GM19035 (cell line): Measurements from ENCODE around the gene MRPL55.
A peak's percentile ranks its signal among the peaks of the same experiment; 100 is the strongest.

Experiments used
- ATAC-seq: cut with Tn5 transposase; IDR thresholded peaks from one replicate; pipeline ENCODE4 v1.9.1; 2021; ENCODE audit not compliant: unreplicated experiment

Gene MRPL55

DNA sequence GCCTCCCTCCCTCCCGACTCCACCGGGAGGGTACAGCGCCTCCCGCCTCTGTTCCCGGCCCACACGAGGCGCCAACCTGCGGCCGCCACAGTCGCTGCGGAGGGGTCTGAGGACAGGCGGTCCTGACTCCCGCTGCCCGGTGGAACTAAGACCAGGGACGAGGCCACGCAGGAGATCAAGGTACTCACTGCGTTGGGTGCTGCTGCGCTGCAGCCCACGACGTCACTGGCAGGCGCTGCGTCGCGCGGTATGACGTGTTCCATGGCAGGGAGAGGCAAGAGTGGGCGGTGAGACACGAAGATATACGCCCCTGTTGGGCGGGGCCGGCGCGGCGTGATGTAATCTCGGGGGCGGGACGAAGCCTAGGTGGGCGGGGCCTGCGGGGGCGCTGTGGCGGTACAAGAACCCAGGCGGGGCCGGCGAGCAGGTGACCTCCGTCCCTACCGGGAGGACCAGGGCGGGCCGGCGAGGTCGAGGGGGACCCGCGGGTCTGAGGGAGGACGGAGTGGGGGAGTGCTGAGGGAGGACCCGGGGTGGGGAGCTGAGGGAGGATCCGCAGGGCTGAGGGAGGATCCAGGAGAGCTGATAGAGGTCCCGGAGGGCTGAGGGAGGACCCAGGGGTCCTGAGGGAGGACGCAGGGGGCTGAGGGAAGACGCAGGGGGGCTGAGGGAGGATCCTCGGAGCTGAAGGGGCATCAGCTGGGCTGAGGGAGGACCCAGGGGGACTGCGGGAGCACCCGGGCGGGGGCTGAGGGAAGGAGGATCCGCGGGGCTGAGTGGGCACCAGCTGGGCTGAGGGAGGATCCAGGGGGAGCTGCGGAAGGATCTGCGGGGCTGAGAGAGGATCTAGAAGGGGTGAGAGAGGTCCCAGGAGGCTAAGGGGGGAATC is at the start of gene MRPL55:
Gene MRPL55, minus strand, starts transcription at position 227 of the 889 bp plus-strand sequence. CDS start 1,039 bp downstream, outside the sequence.
- ATAC-seq = peak; percentile 94

- no peak for ATAC-seq
Observed at GRCh38 chr1:228158151-228159007, 49.3 kb upstream of the MRPL55 start.

DNA sequence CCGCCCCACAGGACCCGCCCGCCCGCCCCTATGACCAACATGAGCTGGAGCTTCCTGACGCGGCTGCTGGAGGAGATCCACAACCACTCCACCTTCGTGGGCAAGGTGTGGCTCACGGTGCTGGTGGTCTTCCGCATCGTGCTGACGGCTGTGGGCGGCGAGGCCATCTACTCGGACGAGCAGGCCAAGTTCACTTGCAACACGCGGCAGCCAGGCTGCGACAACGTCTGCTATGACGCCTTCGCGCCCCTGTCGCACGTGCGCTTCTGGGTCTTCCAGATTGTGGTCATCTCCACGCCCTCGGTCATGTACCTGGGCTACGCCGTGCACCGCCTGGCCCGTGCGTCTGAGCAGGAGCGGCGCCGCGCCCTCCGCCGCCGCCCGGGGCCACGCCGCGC is 48.6 kb upstream of the MRPL55 start:
- ATAC-seq = no peak

DNA sequence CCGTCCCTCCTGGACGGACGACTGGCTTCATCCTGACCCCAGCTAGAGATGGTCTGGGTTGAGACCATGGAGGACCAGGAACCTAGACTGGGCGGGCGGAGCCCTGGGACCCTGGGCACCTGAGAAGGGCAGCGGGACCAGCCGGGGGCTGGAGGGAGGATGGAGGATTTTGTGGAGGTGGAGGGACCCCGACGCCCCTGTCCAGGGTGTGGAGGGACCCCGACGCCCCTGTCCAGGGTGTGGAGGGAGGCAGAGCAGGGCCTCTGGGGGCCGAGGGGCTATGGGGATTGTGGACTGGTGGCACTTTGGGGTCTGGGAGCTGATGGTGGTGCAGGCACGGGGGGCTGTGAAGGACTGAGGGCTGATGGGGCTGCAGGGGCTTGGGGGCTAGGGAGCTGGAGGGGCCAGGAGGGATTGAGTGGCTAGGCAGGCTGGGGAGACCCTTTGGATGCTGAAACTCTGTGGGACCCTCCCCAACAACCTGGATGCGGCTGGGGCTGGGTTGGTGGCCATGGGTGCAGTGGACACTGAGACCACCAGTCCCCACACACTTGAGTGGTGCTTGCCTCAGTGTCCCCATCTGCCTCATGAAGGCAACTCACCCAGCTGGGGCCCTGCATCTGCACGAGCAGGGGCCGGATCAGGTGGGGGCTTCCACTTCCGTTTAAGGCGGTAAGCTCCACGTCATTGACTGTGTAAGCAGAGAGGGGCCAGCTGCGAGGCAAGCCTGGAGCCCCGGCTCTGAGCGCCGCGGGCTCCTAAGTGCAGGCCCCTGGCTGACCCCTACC is 48.0 kb upstream of the MRPL55 start:
- no peak for ATAC-seq

- no peak for ATAC-seq
Observed at GRCh38 chr1:228156515-228156881, 47.4 kb upstream of the MRPL55 start.

DNA sequence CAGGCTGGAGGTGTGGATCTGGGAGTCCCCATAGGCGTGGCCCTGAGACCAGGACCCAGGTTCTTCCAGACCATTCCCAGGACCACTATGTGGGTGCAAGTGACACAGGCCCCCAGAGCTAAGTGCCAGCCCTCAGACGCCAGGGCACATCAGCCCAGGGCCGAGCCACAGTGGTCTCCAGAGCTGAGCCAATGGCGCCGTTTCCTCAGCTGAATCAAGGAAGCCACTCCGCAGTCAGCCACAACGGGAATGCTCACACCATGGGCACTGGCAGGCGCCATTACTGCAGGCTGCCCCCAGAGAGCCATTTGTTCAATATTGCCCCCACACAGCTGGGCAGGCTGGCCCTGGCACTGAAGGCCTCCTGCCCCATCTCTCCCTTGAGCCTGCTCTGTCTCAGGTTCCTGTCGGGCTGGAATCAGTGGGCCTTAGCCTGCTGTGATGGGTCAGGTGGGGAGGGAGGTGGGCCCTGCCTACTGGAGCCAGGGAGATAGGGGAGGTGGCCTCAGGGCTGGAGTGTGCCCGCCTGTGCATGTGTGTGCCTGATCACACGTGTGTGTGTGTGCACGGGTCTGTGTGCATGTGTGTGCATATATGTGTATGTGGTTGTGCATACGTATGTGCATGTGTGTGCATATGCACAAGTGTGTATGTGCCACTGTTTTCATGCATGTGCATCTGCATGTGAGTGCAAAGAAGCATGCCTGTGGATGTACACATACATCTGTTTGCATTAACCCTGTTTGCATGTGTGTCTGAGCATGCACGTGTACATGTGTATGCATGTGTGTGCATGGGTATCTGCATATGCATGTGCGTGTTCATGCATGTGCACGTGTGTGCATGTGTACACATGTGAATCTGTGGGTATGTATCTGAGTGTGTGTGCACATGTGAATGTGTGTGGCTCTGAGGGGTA is 46.8 kb upstream of the MRPL55 start:
- no peak for ATAC-seq

DNA sequence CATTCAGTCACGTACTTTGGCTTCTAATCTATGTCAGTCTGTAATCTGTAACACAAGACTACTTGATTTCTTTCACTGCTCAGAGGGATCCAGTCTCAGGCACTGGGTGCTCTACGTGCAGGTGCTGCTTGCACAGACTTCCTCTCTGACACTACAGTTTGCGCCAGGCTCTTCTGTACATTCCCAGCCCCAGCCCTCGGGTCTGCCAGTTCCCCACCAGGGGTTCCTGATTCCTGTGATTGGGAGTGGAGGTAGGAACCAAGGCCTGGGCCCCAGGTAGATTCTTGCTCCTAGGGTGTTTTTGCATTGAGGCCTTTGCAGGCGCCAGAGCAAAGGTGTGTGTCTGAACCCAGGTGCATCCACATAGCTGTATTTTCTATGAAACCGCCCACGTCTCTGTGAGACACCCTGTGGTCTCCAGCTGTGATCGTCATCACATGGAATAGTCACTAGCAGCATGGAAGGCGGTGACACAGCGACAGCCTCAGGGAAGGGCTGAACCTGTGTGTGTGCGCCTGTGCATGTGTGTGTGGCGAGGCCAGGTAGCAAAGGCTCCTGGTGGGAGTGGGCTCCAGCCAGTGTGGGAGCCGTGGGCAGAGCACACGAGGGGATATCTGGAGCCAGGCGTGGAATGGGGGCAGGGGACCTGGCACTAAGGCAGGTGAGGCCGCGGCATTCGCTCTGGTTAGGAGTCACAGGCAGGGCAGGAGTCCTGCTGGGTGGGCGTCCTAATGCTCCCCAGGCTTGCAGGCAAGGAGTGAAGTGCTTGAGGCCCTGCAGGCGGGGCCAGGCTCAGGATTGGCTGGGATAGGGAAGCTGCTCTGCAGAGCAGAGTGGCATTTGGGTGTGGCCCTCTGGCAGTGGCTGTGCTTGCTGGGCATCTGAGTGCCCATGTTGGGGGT is 45.8 kb upstream of the MRPL55 start:
- ATAC-seq = no peak

- no peak for ATAC-seq
Observed at GRCh38 chr1:228154021-228154669, 45.0 kb upstream of the MRPL55 start.

DNA sequence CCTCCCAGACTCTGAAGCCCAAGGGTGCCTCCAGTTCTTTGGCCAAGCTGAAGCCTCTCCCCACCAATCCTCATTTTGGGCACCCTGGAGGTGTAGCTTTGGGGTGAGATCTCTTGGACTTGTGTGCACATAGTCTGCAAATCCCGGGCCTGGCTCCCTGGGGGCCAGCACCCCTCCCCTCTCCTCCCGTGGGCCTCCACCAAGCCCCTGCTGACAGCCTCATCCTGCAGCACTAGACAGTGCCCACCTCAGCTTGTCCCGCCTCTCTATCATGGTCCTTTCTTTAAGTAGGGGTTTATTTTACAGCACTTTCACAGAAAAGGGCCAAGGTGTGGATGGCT is 43.8 kb upstream of the MRPL55 start:
- no peak for ATAC-seq

- ATAC-seq = no peak
Observed at GRCh38 chr1:228152097-228152917, 43.2 kb upstream of the MRPL55 start.

DNA sequence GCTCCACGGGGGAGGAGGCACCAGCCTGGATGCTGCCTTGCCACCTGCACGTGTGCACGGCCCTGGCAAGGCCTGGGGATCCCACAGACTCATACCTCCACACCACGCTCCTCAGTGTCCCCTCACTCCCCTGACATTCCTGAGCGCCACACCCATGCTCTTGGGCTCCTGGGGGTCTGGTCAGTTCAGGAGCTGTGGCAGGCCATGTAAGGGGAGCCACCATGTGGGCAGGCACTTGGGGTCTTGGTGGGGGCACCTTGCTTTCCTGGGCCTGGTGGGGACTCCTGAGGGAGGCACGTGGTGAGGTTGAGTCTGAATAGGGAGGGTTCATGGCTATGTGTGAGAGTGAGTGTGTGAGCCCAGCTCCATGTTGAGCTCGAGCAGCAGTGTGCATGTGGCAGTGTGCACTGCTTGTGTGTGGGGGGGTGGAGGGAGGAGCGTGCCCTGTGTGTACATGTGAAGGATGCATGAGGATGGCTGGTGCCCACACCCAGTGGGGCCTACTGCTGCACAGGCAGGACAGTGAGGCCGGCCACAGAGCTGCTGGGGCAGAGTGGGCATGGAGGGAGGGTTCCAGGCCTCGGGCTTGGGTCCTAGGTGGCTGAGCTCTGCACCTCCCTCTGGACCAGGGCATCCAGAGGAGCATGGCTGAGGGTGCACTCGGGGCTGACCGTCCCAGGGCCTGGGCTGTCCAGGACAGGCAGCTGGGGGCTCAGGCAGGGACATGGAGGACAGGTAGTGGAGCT is 42.3 kb upstream of the MRPL55 start:
- no peak for ATAC-seq

DNA sequence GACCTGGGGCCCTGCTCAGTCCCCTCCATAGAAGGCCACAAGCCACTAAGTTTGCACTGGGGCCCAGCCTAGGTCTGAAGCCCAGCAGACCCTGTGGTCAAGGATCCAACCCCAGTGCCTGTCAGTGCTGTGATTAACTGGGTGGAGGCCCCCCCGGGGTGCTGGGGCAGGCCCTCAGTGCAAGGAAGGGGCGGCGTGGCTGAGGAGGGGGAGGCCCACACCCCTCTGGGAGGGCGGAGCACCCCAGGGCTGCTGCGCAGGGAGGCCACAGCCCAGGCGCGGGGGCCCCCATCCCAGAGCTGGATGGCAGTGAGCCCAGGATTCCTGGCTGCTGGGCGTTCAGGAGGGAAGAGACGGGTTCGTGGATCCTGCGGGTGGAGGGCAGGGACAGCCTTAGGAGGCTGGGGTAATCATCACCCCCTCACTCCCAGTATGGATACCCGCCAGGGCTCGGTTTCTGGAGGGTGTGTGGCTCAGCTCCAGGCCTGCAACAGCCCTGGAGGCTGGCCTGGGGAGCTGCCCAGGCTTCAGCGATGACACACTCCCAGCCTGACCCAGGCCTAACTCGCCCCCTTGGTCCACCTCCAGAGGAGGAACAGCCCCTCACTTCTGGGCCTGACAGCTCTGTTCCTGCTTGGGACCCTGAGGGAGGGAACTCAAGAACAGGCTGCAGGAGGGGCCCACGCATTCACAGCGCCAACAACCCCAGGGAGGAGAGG is 41.5 kb upstream of the MRPL55 start:
- no peak for ATAC-seq

DNA sequence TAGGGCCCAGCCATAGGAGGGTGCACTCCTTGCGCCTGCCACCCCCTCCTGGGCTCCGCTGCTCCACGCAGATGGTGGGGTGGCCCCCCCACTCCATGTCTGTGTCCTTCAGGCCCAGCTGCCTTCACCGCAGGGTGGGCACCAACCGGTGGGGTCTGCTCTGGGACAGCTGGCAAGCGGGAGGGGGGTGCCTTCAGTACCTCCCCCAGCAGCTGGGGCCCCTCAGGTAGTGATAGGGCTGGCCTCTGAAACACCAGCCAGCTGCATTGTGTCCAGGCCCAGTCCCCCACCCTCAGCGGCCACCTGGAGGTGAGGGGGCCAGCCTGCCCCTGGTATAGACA is 41.0 kb upstream of the MRPL55 start:
- no peak for ATAC-seq

- no peak for ATAC-seq
Observed at GRCh38 chr1:228149406-228150119, 40.5 kb upstream of the MRPL55 start, which contains the start of gene GJC2. Gene GJC2 (plus strand): TSS chr1:228149930. CDS start chr1:228157759, 7,829 bp downstream.

GRCh38 chr1:228148935-228149405 is 39.9 kb upstream of the MRPL55 start:
- no peak for ATAC-seq
